ENCODE data around the gene ASB11. TPM values are rescaled to one million over a fixed set of nuclear protein-coding genes. Genes with fewer than 3 reads are reported as not detected.

Gene ASB11
- total and polyA plus RNA-seq, 7 experiments from 2014 or later: not detected

DNA sequence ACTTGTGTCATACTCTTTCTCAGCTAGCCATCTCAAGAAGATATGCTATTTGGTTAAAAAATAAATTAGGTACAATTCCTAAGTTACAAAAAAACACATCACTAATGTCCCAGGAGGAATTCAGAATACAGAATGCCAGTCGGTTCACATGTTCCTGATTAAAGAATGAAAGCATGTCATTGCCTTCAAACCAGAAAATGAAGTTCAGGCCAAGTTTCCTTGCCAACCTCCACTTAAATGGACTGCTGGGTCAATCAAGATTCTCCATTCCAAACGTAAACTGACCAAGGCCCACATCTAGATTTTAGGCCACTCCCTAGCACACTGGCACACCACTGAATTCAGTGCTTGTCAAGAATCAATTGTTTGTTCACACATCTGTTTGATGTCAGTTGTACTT, 13.4 kb upstream of the ASB11 start:
- no peaks in the 10 kb centered on the region for H3K27me3 Mint-ChIP-seq
- ATAC-seq (no peak), DNase-seq (no peak)
- H3K9me3 Mint-ChIP-seq: no peaks in the 10 kb centered on the region
- peaks cover 0 to 14% (median 6%) of the 10 kb centered on the region in 7 donors for H3K4me1 Mint-ChIP-seq
- H3K27me3 ChIP-seq (ENCODE audit: control insufficient read depth in 2 of 2, insufficient read depth in 2 of 2, low read length in 2 of 2): no peaks in the 10 kb centered on the region
- peaks cover 0 to 7% (median 4%) of the 10 kb centered on the region in 5 donors for H3K36me3 Mint-ChIP-seq
- ChIA-PET CTCF (no interaction called here), POLR2A (no interaction called here)
- no peak overlapping the region for H3K27ac Mint-ChIP-seq
- no peak overlapping the region for H3K4me3 Mint-ChIP-seq
- peaks cover 0 to 12% (median 0%) of the 10 kb centered on the region in 3 experiments for H3K36me3 ChIP-seq (ENCODE audit: control insufficient read depth in 2 of 3, insufficient read depth in 3 of 3, low read length in 3 of 3)
- H3K4me1 ChIP-seq (ENCODE audit: control insufficient read depth in 2 of 2, insufficient read depth in 2 of 2, low read length in 2 of 2): no peaks in the 10 kb centered on the region
- no peak overlapping the region for H3K4me3 ChIP-seq (ENCODE audit: low read length)
- H3K27ac ChIP-seq (ENCODE audit: low read depth, low read length): no peak overlapping the region
- no peaks in the 10 kb centered on the region for H3K9me3 ChIP-seq (ENCODE audit: control insufficient read depth in 2 of 3, low read length in 3 of 3)
- intact Hi-C loops (cut with micrococcal nuclease): no loop called here

DNA sequence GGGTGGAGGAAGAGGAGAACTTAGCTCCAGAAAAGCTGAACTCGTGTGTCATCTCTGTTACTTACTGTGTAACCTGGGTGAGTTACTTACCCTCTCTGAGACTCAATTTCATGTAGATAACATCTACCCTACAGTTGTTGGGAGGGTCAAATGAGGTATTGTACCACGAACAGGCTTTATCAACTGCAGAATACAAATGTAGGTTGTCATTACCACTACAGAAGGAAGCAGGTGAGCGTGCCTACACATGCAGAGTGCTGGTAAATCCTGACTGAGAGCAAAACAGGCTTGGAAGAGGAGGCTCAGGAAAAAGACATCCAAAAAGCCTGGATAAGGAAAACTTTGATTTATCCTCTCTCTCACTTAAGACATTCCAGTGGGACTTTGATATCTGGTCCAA, 12.7 kb upstream of the ASB11 start:
- Histone ChIP-seq H3K9me3 (ENCODE audit: control insufficient read depth in 2 of 3, low read length in 3 of 3) (no peaks in the 10 kb centered on the region), H3K36me3 (ENCODE audit: control insufficient read depth in 2 of 3, insufficient read depth in 3 of 3, low read length in 3 of 3) (peaks cover 0 to 19% (median 0%) of the 10 kb centered on the region in 3 experiments), H3K27me3 (ENCODE audit: control insufficient read depth in 2 of 2, insufficient read depth in 2 of 2, low read length in 2 of 2) (no peaks in the 10 kb centered on the region), H3K4me3 (ENCODE audit: low read length) (no peak overlapping the region), H3K27ac (ENCODE audit: low read depth, low read length) (no peak overlapping the region), H3K4me1 (ENCODE audit: control insufficient read depth in 2 of 2, insufficient read depth in 2 of 2, low read length in 2 of 2) (no peaks in the 10 kb centered on the region)
- ChIA-PET POLR2A (no interaction called here), CTCF (no interaction called here)
- Mint-ChIP-seq H3K4me1 (peaks cover 0 to 14% (median 6%) of the 10 kb centered on the region in 7 donors), H3K4me3 (no peak overlapping the region), H3K36me3 (peaks cover 0 to 9% (median 4%) of the 10 kb centered on the region in 5 donors), H3K27me3 (no peaks in the 10 kb centered on the region), H3K9me3 (no peaks in the 10 kb centered on the region), H3K27ac (no peak overlapping the region)
- intact Hi-C loops (cut with micrococcal nuclease): no loop called here
- no peak for DNase-seq
- no peak for ATAC-seq

DNA sequence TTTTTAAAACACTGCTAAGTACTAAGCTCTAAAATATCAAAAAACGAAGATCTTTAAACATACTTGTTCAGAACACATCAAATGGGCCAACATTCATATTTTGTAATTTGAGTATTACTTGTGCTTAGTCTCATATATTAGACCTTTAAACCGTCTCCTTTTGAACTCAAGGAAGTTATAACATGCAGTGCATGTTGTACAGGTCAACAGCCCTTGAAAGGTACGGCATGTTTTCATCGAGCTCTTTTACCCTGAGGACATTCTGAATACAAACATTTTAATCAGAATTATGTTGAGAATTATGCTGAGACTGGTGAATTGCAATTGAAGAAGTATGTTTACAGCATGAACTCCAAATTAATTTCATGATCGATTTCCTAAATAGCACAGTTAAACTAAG, 7.0 kb upstream of the ASB11 start:
- POLR2A ChIA-PET: interaction anchor here (0.7 kb wide), 1 partner anchor 21 kb away, joined by 3 read pairs; no protein-coding TSS in a partner anchor
- peaks cover 0 to 24% (median 8%) of the 10 kb centered on the region in 5 donors for H3K36me3 Mint-ChIP-seq
- ATAC-seq: no peak

DNA sequence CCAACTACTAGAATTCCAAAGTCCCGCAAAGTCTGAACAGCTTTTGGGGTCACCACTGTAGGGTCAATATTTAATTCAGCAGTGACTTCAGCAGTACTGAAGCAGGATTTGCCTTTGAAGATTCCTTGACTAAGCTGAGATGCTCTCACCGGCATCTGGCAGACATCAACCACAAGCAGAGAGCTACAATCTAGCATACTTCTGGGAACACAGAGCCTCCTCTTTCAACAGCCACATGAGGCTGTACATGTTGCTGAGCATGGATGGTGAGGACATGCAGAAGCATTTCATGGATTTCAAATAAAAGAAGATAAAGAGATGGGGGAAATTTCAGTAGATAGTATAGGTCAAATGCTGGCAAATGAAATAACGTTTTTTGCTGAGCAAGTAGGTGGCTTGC, 6.6 kb upstream of the ASB11 start:
- intact Hi-C loops (cut with micrococcal nuclease): no loop called here
- Histone ChIP-seq H3K4me3 (ENCODE audit: low read length) (no peak overlapping the region), H3K27ac (ENCODE audit: low read depth, low read length) (no peak overlapping the region), H3K36me3 (ENCODE audit: control insufficient read depth in 2 of 3, insufficient read depth in 3 of 3, low read length in 3 of 3) (peaks cover 0 to 20% (median 0%) of the 10 kb centered on the region in 3 experiments), H3K4me1 (ENCODE audit: control insufficient read depth in 2 of 2, insufficient read depth in 2 of 2, low read length in 2 of 2) (no peaks in the 10 kb centered on the region), H3K9me3 (ENCODE audit: control insufficient read depth in 2 of 3, low read length in 3 of 3) (no peaks in the 10 kb centered on the region), H3K27me3 (ENCODE audit: control insufficient read depth in 2 of 2, insufficient read depth in 2 of 2, low read length in 2 of 2) (no peaks in the 10 kb centered on the region)
- H3K27me3 Mint-ChIP-seq: no peaks in the 10 kb centered on the region
- ATAC-seq (no peak), DNase-seq (no peak)
- peaks cover 0 to 2% (median 0%) of the 10 kb centered on the region in 7 donors for H3K4me1 Mint-ChIP-seq
- no peaks in the 10 kb centered on the region for H3K9me3 Mint-ChIP-seq
- H3K36me3 Mint-ChIP-seq: peaks cover 0 to 24% (median 8%) of the 10 kb centered on the region in 5 donors
- H3K4me3 Mint-ChIP-seq: no peak overlapping the region
- ChIA-PET POLR2A (interaction anchor here (0.7 kb wide), 1 partner anchor 22 kb away, joined by 3 read pairs; no protein-coding TSS in a partner anchor), CTCF (no interaction called here)
- H3K27ac Mint-ChIP-seq: no peak overlapping the region

More for the DNA sequence above, 7.0 kb upstream of the ASB11 start:
- DNase-seq: no peak
- Mint-ChIP-seq H3K4me3 (no peak overlapping the region), H3K4me1 (peaks cover 0 to 2% (median 0%) of the 10 kb centered on the region in 7 donors), H3K27me3 (no peaks in the 10 kb centered on the region), H3K27ac (no peak overlapping the region), H3K9me3 (no peaks in the 10 kb centered on the region)
- H3K4me3 ChIP-seq (ENCODE audit: low read length): no peak overlapping the region
- no peaks in the 10 kb centered on the region for H3K4me1 ChIP-seq (ENCODE audit: control insufficient read depth in 2 of 2, insufficient read depth in 2 of 2, low read length in 2 of 2)
- peaks cover 0 to 20% (median 0%) of the 10 kb centered on the region in 3 experiments for H3K36me3 ChIP-seq (ENCODE audit: control insufficient read depth in 2 of 3, insufficient read depth in 3 of 3, low read length in 3 of 3)
- CTCF ChIA-PET: no interaction called here
- no peaks in the 10 kb centered on the region for H3K27me3 ChIP-seq (ENCODE audit: control insufficient read depth in 2 of 2, insufficient read depth in 2 of 2, low read length in 2 of 2)
- no peak overlapping the region for H3K27ac ChIP-seq (ENCODE audit: low read depth, low read length)
- H3K9me3 ChIP-seq (ENCODE audit: control insufficient read depth in 2 of 3, low read length in 3 of 3): no peaks in the 10 kb centered on the region
- intact Hi-C loops (cut with micrococcal nuclease): no loop called here

DNA sequence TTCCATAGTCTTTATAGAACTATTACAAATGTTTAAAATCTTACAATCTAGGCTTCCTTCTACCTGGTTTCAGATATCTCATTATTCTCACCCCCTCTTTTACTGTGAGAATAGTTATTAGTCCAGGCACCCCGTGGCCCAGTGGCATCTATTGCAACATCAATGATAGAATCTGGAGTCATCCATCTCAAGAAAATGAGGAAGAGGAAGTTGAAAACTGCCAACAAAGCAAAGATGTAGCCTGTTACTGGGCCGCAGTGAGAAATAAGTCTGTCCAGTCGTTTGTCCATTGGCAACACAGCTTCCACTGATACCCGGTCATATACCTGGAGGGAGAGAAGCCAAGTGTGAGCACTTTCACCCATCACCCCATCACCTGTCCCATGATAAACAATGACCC, 6.0 kb upstream of the ASB11 start:
- no peaks in the 10 kb centered on the region for H3K4me1 ChIP-seq (ENCODE audit: control insufficient read depth in 2 of 2, insufficient read depth in 2 of 2, low read length in 2 of 2)
- ChIA-PET POLR2A (no interaction called here), CTCF (no interaction called here)
- no peaks in the 10 kb centered on the region for H3K9me3 Mint-ChIP-seq
- H3K9me3 ChIP-seq (ENCODE audit: control insufficient read depth in 2 of 3, low read length in 3 of 3): no peaks in the 10 kb centered on the region
- no peak overlapping the region for H3K4me3 ChIP-seq (ENCODE audit: low read length)
- DNase-seq (no peak), ATAC-seq (peak; percentile 65)
- peaks cover 0 to 2% (median 0%) of the 10 kb centered on the region in 7 donors for H3K4me1 Mint-ChIP-seq
- peaks cover 0 to 20% (median 0%) of the 10 kb centered on the region in 3 experiments for H3K36me3 ChIP-seq (ENCODE audit: control insufficient read depth in 2 of 3, insufficient read depth in 3 of 3, low read length in 3 of 3)
- intact Hi-C loops (cut with micrococcal nuclease): no loop called here
- H3K27me3 ChIP-seq (ENCODE audit: control insufficient read depth in 2 of 2, insufficient read depth in 2 of 2, low read length in 2 of 2): no peaks in the 10 kb centered on the region
- H3K27me3 Mint-ChIP-seq: no peaks in the 10 kb centered on the region
- no peak overlapping the region for H3K27ac ChIP-seq (ENCODE audit: low read depth, low read length)
- H3K4me3 Mint-ChIP-seq: no peak overlapping the region
- peaks cover 0 to 24% (median 8%) of the 10 kb centered on the region in 5 donors for H3K36me3 Mint-ChIP-seq
- H3K27ac Mint-ChIP-seq: no peak overlapping the region

DNA sequence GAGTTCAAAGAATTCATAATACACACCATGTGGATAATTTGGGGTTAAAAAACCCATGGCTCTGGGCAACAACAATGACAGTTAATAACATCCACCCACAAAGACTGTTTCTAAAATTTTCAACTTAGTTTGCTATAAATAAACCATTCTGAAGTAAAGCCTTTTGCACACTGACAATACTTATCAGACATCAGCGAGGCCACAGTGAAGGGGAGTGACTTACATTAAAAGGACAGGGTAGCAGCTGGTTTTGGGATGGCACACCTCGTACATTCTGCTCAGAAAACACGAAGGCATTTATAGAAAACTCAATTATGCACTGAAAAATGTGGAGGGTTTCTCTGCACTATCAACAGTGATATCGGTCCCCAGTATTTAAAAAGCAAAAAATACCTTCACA, 4.9 kb upstream of the ASB11 start:
- DNase-seq (no peak), ATAC-seq (no peak)
- H3K36me3 ChIP-seq (ENCODE audit: control insufficient read depth in 2 of 3, insufficient read depth in 3 of 3, low read length in 3 of 3): peaks cover 0 to 20% (median 0%) of the 10 kb centered on the region in 3 experiments
- H3K27ac ChIP-seq (ENCODE audit: low read depth, low read length): no peak overlapping the region
- ChIA-PET CTCF (no interaction called here), POLR2A (no interaction called here)
- Mint-ChIP-seq H3K4me1 (no peaks in the 10 kb centered on the region), H3K27me3 (no peaks in the 10 kb centered on the region), H3K27ac (no peak overlapping the region), H3K4me3 (no peak overlapping the region), H3K9me3 (no peaks in the 10 kb centered on the region), H3K36me3 (peaks cover 0 to 24% (median 8%) of the 10 kb centered on the region in 5 donors)
- H3K4me1 ChIP-seq (ENCODE audit: control insufficient read depth in 2 of 2, insufficient read depth in 2 of 2, low read length in 2 of 2): no peaks in the 10 kb centered on the region
- intact Hi-C loops (cut with micrococcal nuclease): no loop called here
- H3K9me3 ChIP-seq (ENCODE audit: control insufficient read depth in 2 of 3, low read length in 3 of 3): no peaks in the 10 kb centered on the region
- no peaks in the 10 kb centered on the region for H3K27me3 ChIP-seq (ENCODE audit: control insufficient read depth in 2 of 2, insufficient read depth in 2 of 2, low read length in 2 of 2)
- no peak overlapping the region for H3K4me3 ChIP-seq (ENCODE audit: low read length)

DNA sequence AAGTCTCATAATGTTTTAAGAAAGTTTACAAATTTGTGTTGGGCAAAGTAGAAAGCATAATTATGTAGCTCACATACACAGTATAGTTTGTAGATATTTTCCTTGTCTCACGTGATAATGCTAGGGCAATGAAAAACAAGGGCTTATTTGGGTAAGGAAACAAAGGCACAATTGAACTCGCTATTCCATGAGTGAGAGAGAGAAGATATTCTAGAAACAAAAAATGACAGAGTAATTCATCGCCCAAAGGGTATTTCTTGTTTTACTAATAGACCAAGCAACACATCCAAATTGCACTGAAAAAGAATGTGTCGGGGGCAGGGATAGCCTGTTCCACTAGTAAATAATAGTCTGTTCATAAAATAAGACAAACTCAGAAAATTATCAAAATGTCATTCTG, 3.6 kb upstream of the ASB11 start:
- intact Hi-C loops (cut with micrococcal nuclease): no loop called here
- peaks cover 0 to 21% (median 8%) of the 10 kb centered on the region in 5 donors for H3K36me3 Mint-ChIP-seq
- no peak overlapping the region for H3K27ac ChIP-seq (ENCODE audit: low read depth, low read length)
- POLR2A ChIA-PET: no interaction called here
- no peaks in the 10 kb centered on the region for H3K9me3 Mint-ChIP-seq
- H3K4me3 Mint-ChIP-seq: no peak overlapping the region
- H3K4me1 ChIP-seq (ENCODE audit: control insufficient read depth in 2 of 2, insufficient read depth in 2 of 2, low read length in 2 of 2): no peaks in the 10 kb centered on the region
- no peak overlapping the region for H3K4me3 ChIP-seq (ENCODE audit: low read length)
- H3K9me3 ChIP-seq (ENCODE audit: control insufficient read depth in 2 of 3, low read length in 3 of 3): no peaks in the 10 kb centered on the region
- CTCF ChIA-PET: no interaction called here
- no peaks in the 10 kb centered on the region for H3K4me1 Mint-ChIP-seq
- no peaks in the 10 kb centered on the region for H3K27me3 ChIP-seq (ENCODE audit: control insufficient read depth in 2 of 2, insufficient read depth in 2 of 2, low read length in 2 of 2)
- no peak overlapping the region for H3K27ac Mint-ChIP-seq
- H3K27me3 Mint-ChIP-seq: no peaks in the 10 kb centered on the region
- DNase-seq (no peak), ATAC-seq (no peak)
- peaks cover 0 to 11% (median 0%) of the 10 kb centered on the region in 3 experiments for H3K36me3 ChIP-seq (ENCODE audit: control insufficient read depth in 2 of 3, insufficient read depth in 3 of 3, low read length in 3 of 3)

Measured in naive thymus-derived CD4-positive, alpha-beta T cell (primary cell).